Measurements from ENCODE around the gene GINM1.

GINM1 gene

GRCh38 chr6:149565527-149566409 lies at the start of gene GINM1:
Gene GINM1, plus strand, starts transcription at chr6:149566375. Its CDS starts 40 bp downstream, at chr6:149566415.
- peaks cover 23% of the 10 kb centered on the region for H4K20me1 ChIP-seq (ENCODE audit: insufficient read depth, low read length)
- no peaks in the 10 kb centered on the region for H3K36me3 ChIP-seq (replicated peaks; ENCODE audit: low read depth, low read length)
- peak within 1 kb of the TSS; percentile 94 for H2AFZ ChIP-seq (ENCODE audit: low read depth, low read length)
- peak within 1 kb of the TSS; percentile 93 for H3K27ac ChIP-seq (ENCODE audit: low read length)
- H3K4me2 ChIP-seq (ENCODE audit: low read length) = peak within 1 kb of the TSS; percentile 78
- H3K9ac ChIP-seq (ENCODE audit: low read length) = peak within 1 kb of the TSS; percentile 100
- no peaks in the 10 kb centered on the region for H3K27me3 ChIP-seq (ENCODE audit: low read depth, low read length)
- H3K79me2 ChIP-seq (ENCODE audit: low read length) = peaks cover 45% of the 10 kb centered on the region
- H3K4me3 ChIP-seq (ENCODE audit: low read length) = peak within 1 kb of the TSS; percentile 99
- H3K9me3 ChIP-seq (ENCODE audit: insufficient read depth, low read length) = no peaks in the 10 kb centered on the region
- peaks cover 19% of the 10 kb centered on the region for H3K4me1 ChIP-seq (ENCODE audit: low read length)
- TF ChIP-seq EZH2phosphoT487 (IDR thresholded peaks at IDR 0.05; ENCODE audit: low read depth) = no peak
- peak; percentile 68 for TF ChIP-seq CTCF (IDR thresholded peaks at IDR 0.05; ENCODE audit: low read depth, low read length)

GRCh38 chr6:149529650-149530049 lies 36.5 kb upstream of the GINM1 start:
- Histone ChIP-seq H3K27ac (ENCODE audit: low read length) (peak overlapping the region; percentile 65), H2AFZ (ENCODE audit: low read depth, low read length) (no peak overlapping the region), H3K36me3 (replicated peaks; ENCODE audit: low read depth, low read length) (peaks cover 25% of the 10 kb centered on the region), H4K20me1 (ENCODE audit: insufficient read depth, low read length) (no peaks in the 10 kb centered on the region), H3K4me1 (ENCODE audit: low read length) (peaks cover 32% of the 10 kb centered on the region), H3K79me2 (ENCODE audit: low read length) (no peaks in the 10 kb centered on the region), H3K4me2 (ENCODE audit: low read length) (peak overlapping the region; percentile 77), H3K9me3 (ENCODE audit: insufficient read depth, low read length) (no peaks in the 10 kb centered on the region), H3K9ac (ENCODE audit: low read length) (no peak overlapping the region; the same call in 1 of the 2 replicates), H3K4me3 (ENCODE audit: low read length) (peak overlapping the region; percentile 57; the same call in 1 of the 2 replicates), H3K27me3 (ENCODE audit: low read depth, low read length) (no peaks in the 10 kb centered on the region)
- TF ChIP-seq CTCF (IDR thresholded peaks at IDR 0.05; ENCODE audit: low read depth, low read length) = no peak
- TF ChIP-seq EZH2phosphoT487 (IDR thresholded peaks at IDR 0.05; ENCODE audit: low read depth) = no peak

GRCh38 chr6:149534742-149535141 lies 31.4 kb upstream of the GINM1 start:
- no peaks in the 10 kb centered on the region for H4K20me1 ChIP-seq (ENCODE audit: insufficient read depth, low read length)
- no peak overlapping the region for H3K27ac ChIP-seq (ENCODE audit: low read length)
- peaks cover 24% of the 10 kb centered on the region for H3K36me3 ChIP-seq (replicated peaks; ENCODE audit: low read depth, low read length)
- no peak overlapping the region for H3K9ac ChIP-seq (ENCODE audit: low read length)
- no peak overlapping the region for H3K4me3 ChIP-seq (ENCODE audit: low read length)
- no peaks in the 10 kb centered on the region for H3K79me2 ChIP-seq (ENCODE audit: low read length)
- H3K4me1 ChIP-seq (ENCODE audit: low read length) = peaks cover 21% of the 10 kb centered on the region
- no peak for TF ChIP-seq EZH2phosphoT487 (IDR thresholded peaks at IDR 0.05; ENCODE audit: low read depth)
- no peak for TF ChIP-seq CTCF (IDR thresholded peaks at IDR 0.05; ENCODE audit: low read depth, low read length)
- H3K4me2 ChIP-seq (ENCODE audit: low read length) = no peak overlapping the region
- no peaks in the 10 kb centered on the region for H3K9me3 ChIP-seq (ENCODE audit: insufficient read depth, low read length)
- no peak overlapping the region for H2AFZ ChIP-seq (ENCODE audit: low read depth, low read length)
- H3K27me3 ChIP-seq (ENCODE audit: low read depth, low read length) = no peaks in the 10 kb centered on the region

GRCh38 chr6:149541139-149541538 lies 25.0 kb upstream of the GINM1 start:
- Histone ChIP-seq H2AFZ (ENCODE audit: low read depth, low read length) (no peak overlapping the region), H3K79me2 (ENCODE audit: low read length) (peaks cover 47% of the 10 kb centered on the region), H3K4me1 (ENCODE audit: low read length) (peaks cover 7% of the 10 kb centered on the region), H3K9ac (ENCODE audit: low read length) (no peak overlapping the region), H3K4me2 (ENCODE audit: low read length) (no peak overlapping the region), H3K4me3 (ENCODE audit: low read length) (no peak overlapping the region), H3K9me3 (ENCODE audit: insufficient read depth, low read length) (no peaks in the 10 kb centered on the region), H3K36me3 (replicated peaks; ENCODE audit: low read depth, low read length) (peaks cover 2% of the 10 kb centered on the region), H3K27ac (ENCODE audit: low read length) (no peak overlapping the region), H3K27me3 (ENCODE audit: low read depth, low read length) (no peaks in the 10 kb centered on the region), H4K20me1 (ENCODE audit: insufficient read depth, low read length) (peaks cover 6% of the 10 kb centered on the region; the same call in 1 of the 2 replicates)
- no peak for TF ChIP-seq CTCF (IDR thresholded peaks at IDR 0.05; ENCODE audit: low read depth, low read length)
- no peak for TF ChIP-seq EZH2phosphoT487 (IDR thresholded peaks at IDR 0.05; ENCODE audit: low read depth)

Measured in OCI-LY3 (cell line).